Measurements from ENCODE around the gene SHISAL1. TPM values are rescaled to one million over a fixed set of nuclear protein-coding genes. Genes with fewer than 3 reads are reported as not detected.

Gene SHISAL1
- total and polyA plus RNA-seq, 2 donors (not counting 3 experiments of a cell fraction or from before 2014, with no cell fraction given) = 0.01 to 0.07 TPM

GRCh38 chr22:44276041-44276440, 36.7 kb downstream of the SHISAL1 start:
- no peaks in the 10 kb centered on the region for H3K9me1 ChIP-seq (replicated peaks; ENCODE audit: control insufficient read depth, extremely low read depth, insufficient read depth, low read length)
- H3K9ac ChIP-seq (replicated peaks; ENCODE audit: extremely low read depth, insufficient read depth, low read length) = no peak overlapping the region
- dilution Hi-C loops (cut with MboI; ENCODE audit: extremely low pct_ligation_motif_present, low sequenced_read_pairs) = no loop called here
- H3K4me3 ChIP-seq (replicated peaks in 1 of 3; ENCODE audit: insufficient read depth in 1 of 3, low read depth in 1 of 3, low read length in 3 of 3) = no peak overlapping the region
- POLR2A ChIA-PET = interaction anchor here (0.7 kb wide), 1 partner anchor 40 kb away, joined by 5 read pairs; no protein-coding TSS in a partner anchor
- no peaks in the 10 kb centered on the region for H3K36me3 ChIP-seq (ENCODE audit: control insufficient read depth in 2 of 2, extremely low read depth in 1 of 2, insufficient read depth in 2 of 2, low read length in 2 of 2)
- H3K27me3 ChIP-seq (ENCODE audit: control insufficient read depth in 2 of 2, insufficient read depth in 2 of 2, low read length in 2 of 2) = no peaks in the 10 kb centered on the region
- CTCF ChIA-PET = no interaction called here
- FAIRE-seq (no peak), DNase-seq (ENCODE audit: low read depth, low spot score) (no peak)
- H3K27ac ChIP-seq (ENCODE audit: insufficient read depth, low read depth, low read length) = no peak overlapping the region
- no peaks in the 10 kb centered on the region for H4K20me1 ChIP-seq (replicated peaks; ENCODE audit: control insufficient read depth, extremely low read depth, insufficient read depth, low read length)
- H3K9me3 ChIP-seq (replicated peaks; ENCODE audit: control insufficient read depth, insufficient read depth, low read length) = no peaks in the 10 kb centered on the region
- no peaks in the 10 kb centered on the region for H3K4me1 ChIP-seq (ENCODE audit: control insufficient read depth, extremely low read depth, insufficient read depth, low read length)
- TF ChIP-seq EZH2 (IDR thresholded peaks at IDR 0.05; ENCODE audit: borderline replicate concordance, low read depth, low read length, severe bottlenecking) (no peak), MAX (IDR thresholded peaks at IDR 0.05; ENCODE audit: insufficient read depth, insufficient read length) (no peak), JUN (IDR thresholded peaks at IDR 0.05; ENCODE audit: borderline replicate concordance, insufficient read depth, insufficient read length, low read depth) (no peak), GATA2 (IDR thresholded peaks at IDR 0.05; ENCODE audit: insufficient read depth, insufficient read length, low read depth, low read length) (no peak), CTCF (IDR thresholded peaks at IDR 0.05; ENCODE audit: extremely low read depth in 1 of 2, insufficient read depth in 1 of 2, low read depth in 1 of 2, low read length in 2 of 2) (no peak), FOS (IDR thresholded peaks at IDR 0.05; ENCODE audit: borderline replicate concordance, insufficient read depth, low read length) (no peak), MYC (IDR thresholded peaks at IDR 0.05; ENCODE audit: low read depth, low read length) (no peak), POLR2AphosphoS5 (IDR thresholded peaks at IDR 0.05; ENCODE audit: insufficient read depth, low read depth, low read length) (no peak), POLR2A (IDR thresholded peaks at IDR 0.05; ENCODE audit: low read depth, low read length) (no peak)
- BruUV-seq (replicated peaks) = no TSS peak
- no peak overlapping the region for H3K4me2 ChIP-seq (ENCODE audit: insufficient read depth, low read length)
- intact Hi-C loops (cut with micrococcal nuclease) = no loop called here
- H2AFZ ChIP-seq (ENCODE audit: low read depth, low read length) = no peak overlapping the region
- H3K79me2 ChIP-seq (ENCODE audit: control insufficient read depth, insufficient read depth, low read length) = no peaks in the 10 kb centered on the region
